Renal cortex interstitium (tissue), 11 donors: ENCODE data around the gene ANK3. TPM values are rescaled to one million over a fixed set of nuclear protein-coding genes. Genes with fewer than 3 reads are reported as not detected.

Experiments
- DNase-seq, 11 donors: peaks; one replicate each; pipeline ENCODE4 v3.0.0-alpha.2; 2013; ENCODE audit warnings: low read depth in 9 of 11, low spot score in 4 of 11; ENCODE audit errors: extremely low read depth in 1 of 11
- polyA plus RNA-seq, 3 donors: library from polyadenylated mRNA; unstranded; fragments of 120-200 nt; gene quantifications; one replicate each; pipeline ENCODE4 v1.2.1, GENCODE V29; 2013; ENCODE audit not compliant: insufficient read length in 3 of 3

The ANK3 gene
- polyA plus RNA-seq, 3 donors, result 135 to 178 (median 163) TPM

GRCh38 chr10:60008816-60009215 is 380.9 kb downstream of the ANK3 start:
- DNase-seq, result no peak

DNA sequence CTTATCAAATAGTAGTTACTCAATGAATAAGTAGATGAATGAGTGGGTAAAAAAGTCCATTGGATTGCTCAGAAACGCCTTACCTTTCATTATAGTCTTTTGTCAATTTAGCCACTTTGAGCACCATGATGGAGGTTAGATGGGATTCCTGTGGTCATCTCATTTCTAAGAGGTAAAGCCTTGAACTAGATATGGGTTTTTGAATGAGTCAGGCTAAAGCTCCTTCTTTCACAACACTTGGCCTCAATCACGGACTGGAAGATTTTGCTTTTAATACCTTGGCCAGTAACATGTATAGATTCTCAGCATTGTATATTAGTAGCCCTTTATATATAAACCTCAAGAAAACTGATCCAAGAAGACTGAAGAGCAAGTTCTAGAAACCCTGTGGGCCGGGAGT is 383.6 kb downstream of the ANK3 start:
- DNase-seq, result no peak

- no peak for DNase-seq
Measured at GRCh38 chr10:60003651-60004523, 385.8 kb downstream of the ANK3 start.

DNA sequence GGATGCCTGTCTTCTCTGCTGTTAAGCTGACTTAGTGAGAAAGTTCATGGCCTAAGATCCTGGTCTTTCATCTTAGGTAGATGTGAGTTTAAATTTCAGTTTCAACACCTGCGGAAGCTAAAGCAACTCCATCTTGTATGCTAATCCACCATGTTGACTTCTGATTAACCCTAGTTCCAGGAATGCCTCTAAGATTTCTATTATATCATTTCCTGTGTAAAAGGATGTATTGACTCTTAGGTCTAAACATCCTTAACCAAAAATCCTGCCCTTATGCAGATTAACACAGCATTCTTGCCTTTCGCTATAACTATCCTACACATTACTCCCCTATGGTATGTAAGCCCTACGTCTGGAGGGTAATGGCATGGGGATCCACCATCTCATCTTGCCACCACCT is 388.9 kb downstream of the ANK3 start:
- DNase-seq, result no peak

GRCh38 chr10:59997827-59998525 is 391.7 kb downstream of the ANK3 start:
- no peak for DNase-seq

- no peak for DNase-seq
Measured at GRCh38 chr10:59995862-59996261, 393.8 kb downstream of the ANK3 start.

- DNase-seq, result no peak
Measured at GRCh38 chr10:59993931-59994330, 395.7 kb downstream of the ANK3 start.

DNA sequence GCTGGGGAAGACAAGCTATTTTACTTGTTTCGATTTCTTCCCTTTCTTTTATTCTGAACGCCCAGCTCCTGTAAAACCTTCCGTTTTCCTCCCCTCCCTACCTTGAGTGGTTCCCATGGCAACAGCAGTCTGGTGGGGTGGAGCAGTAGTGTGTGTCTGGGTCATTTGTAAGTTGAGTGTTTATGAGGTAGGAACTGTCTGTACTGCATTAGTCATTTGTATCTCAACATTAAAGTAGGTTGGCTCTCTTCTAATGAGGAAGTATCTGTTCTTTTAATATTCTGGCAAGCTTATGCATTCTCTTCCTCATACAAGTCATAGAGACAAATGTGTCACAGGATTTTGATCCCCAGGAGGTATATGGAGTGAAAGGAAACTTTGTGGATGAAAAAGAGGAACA is 398.0 kb downstream of the ANK3 start:
- peak in 2 of 11 donors; percentile 18 to 20 for DNase-seq

DNA sequence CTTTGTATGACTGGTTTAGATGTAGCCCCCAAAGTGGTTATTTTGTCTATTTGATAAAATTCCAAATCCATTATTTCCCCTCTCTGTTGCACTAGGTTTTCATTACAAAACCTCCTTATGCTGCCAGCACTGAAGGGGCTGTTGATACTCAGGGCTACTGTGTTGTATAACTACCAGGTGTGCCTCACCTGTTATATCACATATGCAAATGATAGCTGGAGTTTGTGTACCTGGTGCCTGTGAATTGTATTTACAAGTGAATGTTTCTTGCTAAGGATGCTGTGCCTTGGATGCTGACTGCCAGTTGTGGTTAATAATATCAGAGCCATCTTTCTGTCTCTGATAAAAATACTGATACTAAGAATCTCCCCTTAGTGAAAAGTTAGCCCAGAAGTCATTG is 398.6 kb downstream of the ANK3 start:
- no peak for DNase-seq

DNA sequence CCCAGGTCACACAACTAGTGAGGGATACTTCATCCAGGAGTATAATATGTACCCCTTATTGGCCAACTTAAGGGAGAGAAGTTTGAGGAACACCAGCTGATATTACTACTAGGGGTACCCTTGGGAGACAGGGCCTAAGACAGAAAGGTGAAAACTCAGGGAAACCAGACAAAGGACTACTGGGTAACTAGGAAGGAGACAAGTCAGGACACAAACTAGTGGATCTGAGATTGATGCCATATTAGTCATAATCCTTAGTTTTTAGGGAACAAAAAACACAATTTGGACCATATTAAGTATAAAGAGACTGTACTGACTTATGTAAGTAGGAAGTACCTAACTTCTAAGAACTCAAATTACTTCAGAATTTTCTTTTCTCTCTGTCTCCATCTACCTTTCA is 404.0 kb downstream of the ANK3 start:
- no peak for DNase-seq

DNA sequence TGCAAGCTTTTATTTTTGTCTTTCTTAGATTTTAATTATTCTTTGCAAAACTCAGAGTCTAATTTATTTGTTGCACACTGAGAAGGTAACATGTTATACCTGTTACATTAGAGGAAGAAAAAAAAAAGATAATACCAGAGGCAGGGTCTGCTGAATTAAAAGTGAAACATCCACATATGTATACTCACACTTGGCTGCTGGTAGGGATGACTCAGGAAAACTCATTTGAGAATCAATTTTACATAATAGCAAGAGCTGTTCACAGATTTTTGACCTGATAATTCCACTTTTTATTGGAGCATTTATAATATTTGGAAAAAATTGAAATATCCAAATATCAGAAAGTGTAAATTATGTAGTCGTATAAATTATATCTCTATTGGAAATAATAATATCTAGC is 405.3 kb downstream of the ANK3 start:
- DNase-seq, result no peak

- no peak for DNase-seq
Measured at GRCh38 chr10:59980356-59980755, 409.3 kb downstream of the ANK3 start.

GRCh38 chr10:59977486-59977885 is 412.2 kb downstream of the ANK3 start:
- no peak for DNase-seq

GRCh38 chr10:59976909-59977308 is 412.8 kb downstream of the ANK3 start:
- DNase-seq, result no peak
